Peyer's patch (tissue), 4 donors: ENCODE data around the gene NEU4.

Experiments used
- POLR2A ChIP-seq, 2 donors: fragments of 450-650 bp; IDR thresholded peaks; one replicate each; pipeline ENCODE4 v1.5.1; 2017; ENCODE audit warnings: antibody characterized with exemption in 2 of 2, mild to moderate bottlenecking in 2 of 2, moderate library complexity in 2 of 2
- TF ChIP-seq, protein P1 (sequence below), 6 experiments: fragments of 450-650 bp in 4 of 6; fragments of 200-600 bp in 2 of 6; sonication (generic) in 1 of 6; IDR thresholded peaks; one replicate each; pipeline ENCODE4 v1.5.1; 2017 to 2019; ENCODE audit warnings: antibody characterized with exemption in 6 of 6, mild to moderate bottlenecking in 3 of 6, moderate library complexity in 1 of 6

- TF ChIP-seq, protein P1, sequence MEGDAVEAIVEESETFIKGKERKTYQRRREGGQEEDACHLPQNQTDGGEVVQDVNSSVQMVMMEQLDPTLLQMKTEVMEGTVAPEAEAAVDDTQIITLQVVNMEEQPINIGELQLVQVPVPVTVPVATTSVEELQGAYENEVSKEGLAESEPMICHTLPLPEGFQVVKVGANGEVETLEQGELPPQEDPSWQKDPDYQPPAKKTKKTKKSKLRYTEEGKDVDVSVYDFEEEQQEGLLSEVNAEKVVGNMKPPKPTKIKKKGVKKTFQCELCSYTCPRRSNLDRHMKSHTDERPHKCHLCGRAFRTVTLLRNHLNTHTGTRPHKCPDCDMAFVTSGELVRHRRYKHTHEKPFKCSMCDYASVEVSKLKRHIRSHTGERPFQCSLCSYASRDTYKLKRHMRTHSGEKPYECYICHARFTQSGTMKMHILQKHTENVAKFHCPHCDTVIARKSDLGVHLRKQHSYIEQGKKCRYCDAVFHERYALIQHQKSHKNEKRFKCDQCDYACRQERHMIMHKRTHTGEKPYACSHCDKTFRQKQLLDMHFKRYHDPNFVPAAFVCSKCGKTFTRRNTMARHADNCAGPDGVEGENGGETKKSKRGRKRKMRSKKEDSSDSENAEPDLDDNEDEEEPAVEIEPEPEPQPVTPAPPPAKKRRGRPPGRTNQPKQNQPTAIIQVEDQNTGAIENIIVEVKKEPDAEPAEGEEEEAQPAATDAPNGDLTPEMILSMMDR (IDR thresholded peaks at IDR 0.05), result no peak
- TF ChIP-seq POLR2A (IDR thresholded peaks at IDR 0.05), result no peak
Observed at GRCh38 chr2:241812730-241813643, 4.0 kb downstream of the NEU4 start.
